Amygdala (tissue), 56 donors: ENCODE results near the gene TNFRSF21.

Experiments
- DNase-seq, 56 donors: peaks; one replicate each; lab custom pipeline; 2025; lab: John Stamatoyannopoulos, UW

TNFRSF21 gene

GRCh38 chr6:47182291-47182957, 127.3 kb downstream of the TNFRSF21 start:
- no peak for DNase-seq

- DNase-seq = no peak
Measured at GRCh38 chr6:47181681-47182080, 128.0 kb downstream of the TNFRSF21 start.
